ENCODE data around the gene AMER3. TPM values are rescaled to one million over a fixed set of nuclear protein-coding genes. Genes with fewer than 3 reads are reported as not detected.

Gene AMER3
- total and polyA plus RNA-seq, 2 of the 4 experiments (the other 2 are of a cell fraction) = not detected

GRCh38 chr2:130765464-130765863, 10.1 kb downstream of the AMER3 start:
- dilution Hi-C loops (cut with HindIII; ENCODE audit: low sequenced_read_pairs, unreplicated experiment) = no loop called here
- H2AFZ ChIP-seq (replicated peaks; ENCODE audit: low read length, poor library complexity) = no peak overlapping the region
- H4K20me1 ChIP-seq (ENCODE audit: insufficient read depth, low read length) = no peaks in the 10 kb centered on the region
- no peak overlapping the region for H3K4me3 ChIP-seq (ENCODE audit: insufficient read depth, low read depth, low read length)
- 26% methylated on average over 2 of the region's 6 CpGs; no CpG with 5 or more reads in 1 of the 2 experiments for WGBS, 2 experiments (ENCODE audit: extremely low coverage in 2 of 2, insufficient read length in 1 of 2)
- no peak overlapping the region for H3K4ac ChIP-seq (ENCODE audit: low read depth, low read length)
- H3K9me1 ChIP-seq (ENCODE audit: insufficient read depth, low read length) = no peaks in the 10 kb centered on the region
- no peak overlapping the region for H4K5ac ChIP-seq (ENCODE audit: low read depth, low read length)
- CTCF ChIA-PET = no interaction called here
- no peak overlapping the region for H2BK5ac ChIP-seq (ENCODE audit: low read depth, low read length, poor library complexity, severe bottlenecking)
- H3K4me1 ChIP-seq (ENCODE audit: control insufficient read depth, insufficient read depth, low read length) = no peaks in the 10 kb centered on the region
- TF ChIP-seq CEBPB (IDR thresholded peaks at IDR 0.05; ENCODE audit: low read depth, low read length) (no peak), RAD21 (IDR thresholded peaks at IDR 0.05; ENCODE audit: low read length) (no peak), MAFK (IDR thresholded peaks at IDR 0.05; ENCODE audit: low read depth, low read length) (no peak), MAZ (IDR thresholded peaks at IDR 0.05; ENCODE audit: borderline replicate concordance, low read depth, low read length) (no peak), NFE2L2 (IDR thresholded peaks at IDR 0.05; ENCODE audit: low read depth, low read length) (no peak), BHLHE40 (IDR thresholded peaks at IDR 0.05; ENCODE audit: low read depth, low read length) (no peak), RCOR1 (IDR thresholded peaks at IDR 0.05; ENCODE audit: insufficient replicate concordance, low read length) (no peak), MXI1 (IDR thresholded peaks at IDR 0.05; ENCODE audit: borderline replicate concordance, low read depth, low read length) (no peak), POLR2A (IDR thresholded peaks at IDR 0.05; ENCODE audit: low read depth, low read length) (no peak), RFX5 (IDR thresholded peaks at IDR 0.05; ENCODE audit: low read depth, low read length) (no peak), ELK1 (IDR thresholded peaks at IDR 0.05; ENCODE audit: borderline replicate concordance, low read depth, low read length) (no peak), CHD1 (IDR thresholded peaks at IDR 0.05; ENCODE audit: low read depth, low read length) (no peak), CTCF (conservative IDR thresholded peaks at IDR 0.05; ENCODE audit: low read depth, low read length) (no peak), SMC3 (IDR thresholded peaks at IDR 0.05; ENCODE audit: low read depth, low read length) (no peak), USF2 (IDR thresholded peaks at IDR 0.05; ENCODE audit: low read depth, low read length) (no peak), FOS (IDR thresholded peaks at IDR 0.05; ENCODE audit: low read depth, low read length) (no peak)
- intact Hi-C loops (cut with micrococcal nuclease) = no loop called here
- H4K8ac ChIP-seq (ENCODE audit: low read depth in 2 of 2, low read length in 2 of 2) = no peak overlapping the region
- in situ Hi-C loops (cut with MboI; ENCODE audit: low sequenced_read_pairs) = no loop called here
- DNase-seq = no peak
- no peak overlapping the region for H2BK120ac ChIP-seq (ENCODE audit: low read depth, low read length)
- H3K27ac ChIP-seq (ENCODE audit: insufficient read depth, low read length) = no peak overlapping the region
- no peak for ATAC-seq (ENCODE audit: low read depth)
- no peak overlapping the region for H3K4me2 ChIP-seq (ENCODE audit: low read depth, low read length)
- H4K91ac ChIP-seq (ENCODE audit: insufficient read depth, low read depth, low read length) = no peak overlapping the region
- H3K14ac ChIP-seq (replicated peaks; ENCODE audit: low read depth, low read length) = no peak overlapping the region
- no peak overlapping the region for H2BK20ac ChIP-seq (ENCODE audit: low read depth, low read length)
- H3K27me3 ChIP-seq (ENCODE audit: control insufficient read depth, insufficient read depth, low read length) = no peaks in the 10 kb centered on the region
- no peak overlapping the region for H2BK15ac ChIP-seq (ENCODE audit: low read depth, low read length)
- H2AK5ac ChIP-seq (ENCODE audit: low read depth, low read length) = no peak overlapping the region
- no TSS peak for BruUV-seq (replicated peaks)
- H3K23ac ChIP-seq (ENCODE audit: low read depth, low read length) = no peak overlapping the region
- POLR2A ChIA-PET (ENCODE audit: unreplicated experiment) = no interaction called here
- no peaks in the 10 kb centered on the region; the same call in 1 of the 2 replicates for H3K9me3 ChIP-seq (ENCODE audit: control insufficient read depth, insufficient read depth, low read length)
- H2AK9ac ChIP-seq (replicated peaks; ENCODE audit: low read depth, low read length, poor library complexity) = no peak overlapping the region
- H3K9ac ChIP-seq (ENCODE audit: low read depth, low read length) = no peak overlapping the region
- no peaks in the 10 kb centered on the region for H3K79me1 ChIP-seq (ENCODE audit: low read depth in 1 of 2, low read length in 2 of 2)
- H3K36me3 ChIP-seq (ENCODE audit: control insufficient read depth, insufficient read depth, low read length) = no peaks in the 10 kb centered on the region
- no peak overlapping the region for H3K56ac ChIP-seq (ENCODE audit: extremely low read depth, insufficient read depth, low read length)
- H3K18ac ChIP-seq (ENCODE audit: low read depth, low read length) = no peak overlapping the region
